Measurements from ENCODE around the gene PLEKHA6. TPM values are rescaled to one million over a fixed set of nuclear protein-coding genes. Genes with fewer than 3 reads are reported as not detected.
"Not testable (repeated sequence)": the region's sequence is repeated elsewhere in the genome, so short reads cannot be mapped to it uniquely, and the experiment has no call there.

Gene PLEKHA6
- total RNA-seq, 1 donor from 2014 or later = 27.9 TPM

GRCh38 chr1:204321051-204321450 lies 38.7 kb downstream of the PLEKHA6 start:
- intact Hi-C loops (cut with DNase I) = no loop called here

GRCh38 chr1:204320382-204320804 lies 39.3 kb downstream of the PLEKHA6 start:
- intact Hi-C loops (cut with DNase I) = no loop called here
- DNase-seq (ENCODE audit: low spot score) = no peak

More at GRCh38 chr1:204321051-204321450, 38.7 kb downstream of the PLEKHA6 start:
- DNase-seq (ENCODE audit: low spot score) = no peak

GRCh38 chr1:204319462-204319861 lies 40.3 kb downstream of the PLEKHA6 start:
- intact Hi-C loops (cut with DNase I) = no loop called here
- no peak for DNase-seq (ENCODE audit: low spot score)

GRCh38 chr1:204319027-204319426 lies 40.7 kb downstream of the PLEKHA6 start:
- intact Hi-C loops (cut with DNase I) = no loop called here

GRCh38 chr1:204318324-204318723 lies 41.4 kb downstream of the PLEKHA6 start:
- intact Hi-C loops (cut with DNase I) = no loop called here
- DNase-seq (ENCODE audit: low spot score) = no peak

More at GRCh38 chr1:204319027-204319426, 40.7 kb downstream of the PLEKHA6 start:
- no peak for DNase-seq (ENCODE audit: low spot score)

- no peak for DNase-seq (ENCODE audit: low spot score)
- intact Hi-C loops (cut with DNase I) = no loop called here
These were observed 42.6 kb downstream of the PLEKHA6 start for GRCh38 chr1:204317170-204317569.

GRCh38 chr1:204316164-204316563 lies 43.6 kb downstream of the PLEKHA6 start:
- intact Hi-C loops (cut with DNase I) = no loop called here
- DNase-seq (ENCODE audit: low spot score) = no peak

GRCh38 chr1:204314893-204315658 lies 44.7 kb downstream of the PLEKHA6 start:
- DNase-seq (ENCODE audit: low spot score) = no peak
- intact Hi-C loops (cut with DNase I) = no loop called here

GRCh38 chr1:204314171-204314892 lies 45.4 kb downstream of the PLEKHA6 start:
- intact Hi-C loops (cut with DNase I) = no loop called here
- no peak for DNase-seq (ENCODE audit: low spot score)

- DNase-seq (ENCODE audit: low spot score) = no peak
- intact Hi-C loops (cut with DNase I) = no loop called here
These were observed 46.1 kb downstream of the PLEKHA6 start for GRCh38 chr1:204313675-204314074.

GRCh38 chr1:204310970-204311369 lies 48.8 kb downstream of the PLEKHA6 start:
- intact Hi-C loops (cut with DNase I); DNase-seq (ENCODE audit: low spot score): not testable (repeated sequence)

GRCh38 chr1:204308023-204308628 lies 51.6 kb downstream of the PLEKHA6 start:
- intact Hi-C loops (cut with DNase I) = loop anchor here (5.0 kb wide), 2 partner anchors 51 to 91 kb away; no protein-coding TSS in a partner anchor
- DNase-seq (ENCODE audit: low spot score) = no peak

- intact Hi-C loops (cut with DNase I) = loop anchor here (5.0 kb wide), 2 partner anchors 50 to 90 kb away; no protein-coding TSS in a partner anchor
- no peak for DNase-seq (ENCODE audit: low spot score)
These were observed 52.3 kb downstream of the PLEKHA6 start for GRCh38 chr1:204307334-204307883.

- intact Hi-C loops (cut with DNase I) = loop anchor here (5.0 kb wide), 2 partner anchors 49 to 89 kb away; no protein-coding TSS in a partner anchor
- no peak for DNase-seq (ENCODE audit: low spot score)
These were observed 53.7 kb downstream of the PLEKHA6 start for GRCh38 chr1:204306076-204306475.

GRCh38 chr1:204304067-204304466 lies 55.7 kb downstream of the PLEKHA6 start:
- intact Hi-C loops (cut with DNase I) = no loop called here
- no peak for DNase-seq (ENCODE audit: low spot score)

- intact Hi-C loops (cut with DNase I) = no loop called here
- DNase-seq (ENCODE audit: low spot score) = no peak
These were observed 57.0 kb downstream of the PLEKHA6 start for GRCh38 chr1:204302769-204303168.

GRCh38 chr1:204301171-204301957 lies 58.4 kb downstream of the PLEKHA6 start:
- intact Hi-C loops (cut with DNase I) = no loop called here
- no peak for DNase-seq (ENCODE audit: low spot score)

GRCh38 chr1:204299814-204300365 lies 59.8 kb downstream of the PLEKHA6 start:
- no peak for DNase-seq (ENCODE audit: low spot score)
- intact Hi-C loops (cut with DNase I) = loop anchor here (5.0 kb wide), 1 partner anchor 38 kb away; no protein-coding TSS in a partner anchor

Measured in cardiac septum (tissue), 1 donor.